ENCODE data around the gene PTPRCAP.
"Not testable (repeated sequence)": the region's sequence is repeated elsewhere in the genome, so short reads cannot be mapped to it uniquely, and the experiment has no call there.

GRCh38 chr11:67477344-67478050 is 40.0 kb upstream of the PTPRCAP start:
- not testable (repeated sequence) for TF ChIP-seq CTCF (conservative IDR thresholded peaks at IDR 0.05 in 1 of 2, IDR thresholded peaks at IDR 0.05 in 1 of 2; ENCODE audit: extremely low read depth in 1 of 2, insufficient read depth in 1 of 2, low read depth in 1 of 2, low read length in 2 of 2); EZH2 (IDR thresholded peaks at IDR 0.05; ENCODE audit: borderline replicate concordance, low read length)

Measured in mammary epithelial cell (primary cell).